Cardiac fibroblast (primary cell): ENCODE results near the gene BTBD19.
A peak's percentile ranks its signal among the peaks of the same experiment; 100 is the strongest.

Source experiments
- DNase-seq, 2 donors: peaks; one replicate each; pipeline versions ENCODE4 v3.0.0 to v3.0.0-alpha.2; 2010; ENCODE audit warnings: low read depth in 2 of 2
- H3K4me3 ChIP-seq, 2 donors: replicated peaks in 1 of 2; 1 replicate in 1 of 2; 2 replicates in 1 of 2; pipeline ENCODE4 v1.5.1; 2011; ENCODE audit warnings: low read depth in 2 of 2, low read length in 2 of 2, mild to moderate bottlenecking in 2 of 2, moderate library complexity in 1 of 2
- CTCF ChIP-seq: IDR thresholded peaks from one replicate; pipeline ENCODE4 v1.5.1; 2011; ENCODE audit warnings: low read depth, mild to moderate bottlenecking, low read length, inconsistent platforms

BTBD19 gene

GRCh38 chr1:44851308-44851707 lies 43.0 kb downstream of the BTBD19 start:
- DNase-seq = no peak
- no peak overlapping the region for H3K4me3 ChIP-seq
- no peak for TF ChIP-seq CTCF

GRCh38 chr1:44853201-44853600 lies 44.9 kb downstream of the BTBD19 start:
- no peak overlapping the region for H3K4me3 ChIP-seq
- TF ChIP-seq CTCF = no peak
- no peak for DNase-seq

- no peak for TF ChIP-seq CTCF
- no peak for DNase-seq
- no peak overlapping the region for H3K4me3 ChIP-seq
Observed at GRCh38 chr1:44854970-44855369, 46.6 kb downstream of the BTBD19 start.

- no peak overlapping the region for H3K4me3 ChIP-seq
- no peak for TF ChIP-seq CTCF
- DNase-seq = no peak
Observed at GRCh38 chr1:44855742-44856141, 47.4 kb downstream of the BTBD19 start.

GRCh38 chr1:44857446-44857845 lies 49.1 kb downstream of the BTBD19 start:
- no peak overlapping the region for H3K4me3 ChIP-seq
- no peak for TF ChIP-seq CTCF
- DNase-seq = no peak

GRCh38 chr1:44860331-44860730 lies 52.0 kb downstream of the BTBD19 start:
- no peak for DNase-seq
- no peak for TF ChIP-seq CTCF
- no peak overlapping the region for H3K4me3 ChIP-seq

GRCh38 chr1:44860891-44861425 lies 52.6 kb downstream of the BTBD19 start:
- DNase-seq = peak in 1 of 2 donors; percentile 20
- TF ChIP-seq CTCF = no peak
- H3K4me3 ChIP-seq = no peak overlapping the region
